ENCODE data around the gene INSYN2B.

DNA sequence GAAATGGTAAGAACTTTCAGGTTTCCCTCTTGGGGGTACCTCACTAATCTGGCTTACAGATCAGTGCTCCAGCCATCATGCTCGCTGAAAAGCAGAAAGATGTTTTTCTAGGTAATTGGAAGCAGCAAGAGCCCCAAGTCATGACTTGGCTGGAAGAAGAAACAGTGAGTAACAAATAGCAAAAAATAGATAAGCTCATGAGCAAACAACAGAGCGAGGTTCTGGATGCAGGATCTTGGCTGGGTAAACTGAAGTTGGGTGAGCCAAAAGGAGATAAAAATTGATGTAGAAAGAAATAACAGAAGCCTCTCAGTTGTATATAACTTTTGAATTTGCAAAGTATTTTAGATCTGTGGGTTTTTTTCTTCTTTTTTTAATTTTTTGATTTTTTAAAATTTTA lies 110.1 kb downstream of the INSYN2B start:
- TF ChIP-seq, protein P1, sequence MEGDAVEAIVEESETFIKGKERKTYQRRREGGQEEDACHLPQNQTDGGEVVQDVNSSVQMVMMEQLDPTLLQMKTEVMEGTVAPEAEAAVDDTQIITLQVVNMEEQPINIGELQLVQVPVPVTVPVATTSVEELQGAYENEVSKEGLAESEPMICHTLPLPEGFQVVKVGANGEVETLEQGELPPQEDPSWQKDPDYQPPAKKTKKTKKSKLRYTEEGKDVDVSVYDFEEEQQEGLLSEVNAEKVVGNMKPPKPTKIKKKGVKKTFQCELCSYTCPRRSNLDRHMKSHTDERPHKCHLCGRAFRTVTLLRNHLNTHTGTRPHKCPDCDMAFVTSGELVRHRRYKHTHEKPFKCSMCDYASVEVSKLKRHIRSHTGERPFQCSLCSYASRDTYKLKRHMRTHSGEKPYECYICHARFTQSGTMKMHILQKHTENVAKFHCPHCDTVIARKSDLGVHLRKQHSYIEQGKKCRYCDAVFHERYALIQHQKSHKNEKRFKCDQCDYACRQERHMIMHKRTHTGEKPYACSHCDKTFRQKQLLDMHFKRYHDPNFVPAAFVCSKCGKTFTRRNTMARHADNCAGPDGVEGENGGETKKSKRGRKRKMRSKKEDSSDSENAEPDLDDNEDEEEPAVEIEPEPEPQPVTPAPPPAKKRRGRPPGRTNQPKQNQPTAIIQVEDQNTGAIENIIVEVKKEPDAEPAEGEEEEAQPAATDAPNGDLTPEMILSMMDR (IDR thresholded peaks at IDR 0.05) = no peak
- no peak for TF ChIP-seq POLR2A (IDR thresholded peaks at IDR 0.05)

All from thyroid gland (tissue), 4 donors.